GM23338 (cell line): ENCODE results near the gene GTPBP1. TPM values are rescaled to one million over a fixed set of nuclear protein-coding genes. Genes with fewer than 3 reads are reported as not detected.

Experiments
- ATAC-seq: fragments of 200-7000 bp; cut with Tn5 transposase; 3 replicates; pipeline ENCODE4 v1.9.1; 2020
- DNase-seq: peaks from one replicate; pipeline ENCODE4 v3.0.0-alpha.2; 2015; ENCODE audit warnings: low spot score
- H2AFZ ChIP-seq: fragments of 200-600 bp; sonication (generic); 2 replicates; pipeline ENCODE4 v1.8.0; 2016; ENCODE audit warnings: antibody characterized with exemption, mild to moderate bottlenecking, moderate library complexity
- H3F3A ChIP-seq: fragments of 200-600 bp; sonication (generic); replicated peaks from 2 replicates; pipeline ENCODE4 v1.8.0; 2017; ENCODE audit warnings: antibody characterized with exemption, mixed run types, low read depth
- H3K27ac ChIP-seq: fragments of 200-600 bp; sonication (generic); 2 replicates; pipeline ENCODE4 v1.6.1; 2016; ENCODE audit warnings: low read depth
- H3K27me3 ChIP-seq: fragments of 200-600 bp; sonication (generic); 2 replicates; pipeline ENCODE4 v1.8.0; 2016; ENCODE audit warnings: mild to moderate bottlenecking, mixed run types, moderate library complexity; ENCODE audit not compliant: insufficient read depth
- H3K36me3 ChIP-seq: fragments of 200-600 bp; sonication (generic); 2 replicates; pipeline ENCODE4 v1.8.0; 2016; ENCODE audit warnings: mild to moderate bottlenecking; ENCODE audit not compliant: insufficient read depth
- H3K4me1 ChIP-seq: fragments of 200-600 bp; sonication (generic); 2 replicates; pipeline ENCODE4 v1.8.0; 2016; ENCODE audit warnings: mild to moderate bottlenecking, moderate library complexity; ENCODE audit not compliant: insufficient read depth
- H3K4me2 ChIP-seq: fragments of 200-600 bp; sonication (generic); 2 replicates; pipeline ENCODE4 v1.7.1; 2017; ENCODE audit warnings: mixed run types
- H3K4me3 ChIP-seq: fragments of 200-600 bp; sonication (generic); 2 replicates; pipeline ENCODE4 v1.6.1; 2016; ENCODE audit warnings: mixed run types
- H3K79me2 ChIP-seq: fragments of 200-600 bp; sonication (generic); replicated peaks from 2 replicates; pipeline ENCODE4 v1.8.0; 2017; ENCODE audit warnings: mild to moderate bottlenecking; ENCODE audit not compliant: insufficient read depth
- H3K9me2 ChIP-seq: fragments of 200-600 bp; sonication (generic); 2 replicates; pipeline ENCODE4 v1.8.0; 2017; ENCODE audit not compliant: insufficient read depth
- H4K20me1 ChIP-seq: fragments of 200-600 bp; sonication (generic); replicated peaks from 2 replicates; pipeline ENCODE4 v1.8.0; 2017; ENCODE audit warnings: mild to moderate bottlenecking; ENCODE audit not compliant: insufficient read depth
- H3K27ac Mint-ChIP-seq: 2 replicates; pipeline ENCODE4 v1.8.0; 2020; ENCODE audit warnings: inconsistent platforms, mild to moderate bottlenecking, moderate library complexity, mixed read lengths
- H3K27me3 Mint-ChIP-seq: 3 replicates; pipeline ENCODE4 v1.8.0; 2022; ENCODE audit warnings: low read depth, mild to moderate bottlenecking, moderate library complexity, mixed read lengths, inconsistent platforms; ENCODE audit not compliant: insufficient read depth, poor library complexity
- H3K36me3 Mint-ChIP-seq: 3 replicates; pipeline ENCODE4 v1.8.0; 2021; ENCODE audit warnings: low read depth, mild to moderate bottlenecking, inconsistent platforms, moderate library complexity, mixed read lengths
- H3K4me1 Mint-ChIP-seq: 3 replicates; pipeline ENCODE4 v1.8.0; 2020; ENCODE audit warnings: mild to moderate bottlenecking, inconsistent platforms, mixed read lengths
- H3K4me3 Mint-ChIP-seq: 3 replicates; pipeline ENCODE4 v1.8.0; 2021; ENCODE audit warnings: moderate library complexity, mild to moderate bottlenecking, inconsistent platforms, mixed read lengths
- H3K9me3 Mint-ChIP-seq: 3 replicates; pipeline ENCODE4 v1.8.0; 2020; ENCODE audit warnings: moderate library complexity, mild to moderate bottlenecking, inconsistent platforms, mixed read lengths
- CREB1 ChIP-seq: fragments of 250-450 bp; sonication (Bioruptor Pico); IDR thresholded peaks from 2 replicates; pipeline ENCODE4 v1.5.0; 2020; ENCODE audit warnings: low read depth, mild to moderate bottlenecking, moderate library complexity
- EZH2 ChIP-seq: fragments of 200-600 bp; sonication (generic); IDR thresholded peaks from one replicate; pipeline ENCODE4 v1.8.0; 2017; ENCODE audit warnings: antibody characterized with exemption, mild to moderate bottlenecking, low read depth; ENCODE audit not compliant: unreplicated experiment
- EZH2phosphoT487 ChIP-seq: fragments of 200-600 bp; sonication (generic); IDR thresholded peaks from one replicate; pipeline ENCODE4 v1.8.1; 2018; ENCODE audit warnings: antibody characterized with exemption; ENCODE audit not compliant: unreplicated experiment
- JUNB ChIP-seq: IDR thresholded peaks from one replicate; pipeline ENCODE4 v1.6.1; 2016; ENCODE audit warnings: antibody characterized with exemption; ENCODE audit not compliant: unreplicated experiment
- NANOG ChIP-seq: IDR thresholded peaks from 2 replicates; pipeline ENCODE4 v1.6.1; 2016; ENCODE audit warnings: antibody characterized with exemption, borderline replicate concordance
- POLR2AphosphoS5 ChIP-seq: IDR thresholded peaks from 2 replicates; pipeline ENCODE4 v1.6.1; 2016; ENCODE audit warnings: antibody characterized with exemption, low read depth
- STAT1 ChIP-seq: IDR thresholded peaks from one replicate; pipeline ENCODE4 v1.6.1; 2016; ENCODE audit warnings: antibody characterized with exemption; ENCODE audit not compliant: unreplicated experiment
- ZNF114 ChIP-seq: fragments of 250-450 bp; sonication (Bioruptor Pico); IDR thresholded peaks from 2 replicates; pipeline ENCODE4 v1.5.0; 2020; ENCODE audit warnings: mild to moderate bottlenecking, moderate library complexity
- ZNF331 ChIP-seq: fragments of 250-450 bp; sonication (Bioruptor Pico); IDR thresholded peaks from 2 replicates; pipeline ENCODE4 v1.5.0; 2020; ENCODE audit warnings: low read depth, mild to moderate bottlenecking, moderate library complexity
- polyA plus RNA-seq: library from polyadenylated mRNA; unstranded; fragments of >200 nt; fragmentation: Nextera tagmentation; extraction: Ambion mirVana; gene quantifications from 2 replicates; pipeline ENCODE4 v1.2.1, GENCODE V29; 2016
- total RNA-seq: library from RNA; depleted of rRNA; stranded (reverse); fragments of >200 nt; shearing (Covaris generic); gene quantifications from 2 replicates; pipeline ENCODE4 v1.2.3, GENCODE V29; 2014
- TF ChIP-seq, protein P1 (sequence below): IDR thresholded peaks from 2 replicates; pipeline ENCODE4 v1.6.1; 2016; ENCODE audit warnings: antibody characterized with exemption
- TF ChIP-seq, protein P2 (sequence below), 2 experiments: fragments of 200-600 bp in 1 of 2; sonication (generic) in 1 of 2; conservative IDR thresholded peaks; 2 replicates each; pipeline versions ENCODE4 v1.5.1 to v1.6.1; 2016 to 2017; ENCODE audit warnings: antibody characterized with exemption in 2 of 2, low read depth in 2 of 2, mild to moderate bottlenecking in 2 of 2, moderate library complexity in 1 of 2
- TF ChIP-seq, protein P3 (sequence below): fragments of 250-450 bp; sonication (Bioruptor Pico); IDR thresholded peaks from 2 replicates; pipeline ENCODE4 v1.5.0; 2020; ENCODE audit warnings: mild to moderate bottlenecking, moderate library complexity
- TF ChIP-seq, protein P4 (sequence below): IDR thresholded peaks from one replicate; pipeline ENCODE4 v1.6.1; 2018; ENCODE audit warnings: antibody characterized with exemption; ENCODE audit not compliant: unreplicated experiment

The GTPBP1 gene
- total and polyA plus RNA-seq, 2 experiments from 2014 or later: 27.2 to 88.4 TPM

DNA sequence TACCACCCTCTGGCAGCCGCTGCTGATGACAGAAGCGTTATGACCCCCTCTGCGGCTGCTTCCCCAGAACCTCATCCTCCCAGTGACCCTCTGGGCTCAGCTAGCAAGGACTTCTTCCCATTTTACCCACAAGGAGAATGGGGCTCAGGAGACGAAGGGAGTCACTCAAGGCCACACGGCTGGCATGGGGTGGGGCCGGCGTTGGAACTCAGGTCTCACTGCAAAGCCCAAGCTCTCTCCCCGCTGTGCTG is 66.8 kb downstream of the GTPBP1 start:
- Histone ChIP-seq H2AFZ (no peak overlapping the region), H4K20me1 (no peaks in the 10 kb centered on the region), H3K4me2 (no peak overlapping the region), H3K27ac (no peak overlapping the region), H3K36me3 (no peaks in the 10 kb centered on the region), H3K4me1 (no peaks in the 10 kb centered on the region), H3K9me2 (no peaks in the 10 kb centered on the region), H3K27me3 (no peaks in the 10 kb centered on the region), H3F3A (no peaks in the 10 kb centered on the region), H3K79me2 (no peaks in the 10 kb centered on the region), H3K4me3 (no peak overlapping the region)
- Mint-ChIP-seq H3K4me1 (peaks cover 7% of the 10 kb centered on the region; the same call in 2 of the 3 replicates), H3K27me3 (peaks cover 16% of the 10 kb centered on the region), H3K4me3 (no peak overlapping the region), H3K36me3 (no peaks in the 10 kb centered on the region), H3K9me3 (no peaks in the 10 kb centered on the region; the same call in 2 of the 3 replicates), H3K27ac (no peak overlapping the region)
- ATAC-seq (no peak), DNase-seq (no peak)
- no peak for TF ChIP-seq ZNF331 (CRISPR knock-in tag)
- no peak for TF ChIP-seq JUNB
- TF ChIP-seq, protein P1, sequence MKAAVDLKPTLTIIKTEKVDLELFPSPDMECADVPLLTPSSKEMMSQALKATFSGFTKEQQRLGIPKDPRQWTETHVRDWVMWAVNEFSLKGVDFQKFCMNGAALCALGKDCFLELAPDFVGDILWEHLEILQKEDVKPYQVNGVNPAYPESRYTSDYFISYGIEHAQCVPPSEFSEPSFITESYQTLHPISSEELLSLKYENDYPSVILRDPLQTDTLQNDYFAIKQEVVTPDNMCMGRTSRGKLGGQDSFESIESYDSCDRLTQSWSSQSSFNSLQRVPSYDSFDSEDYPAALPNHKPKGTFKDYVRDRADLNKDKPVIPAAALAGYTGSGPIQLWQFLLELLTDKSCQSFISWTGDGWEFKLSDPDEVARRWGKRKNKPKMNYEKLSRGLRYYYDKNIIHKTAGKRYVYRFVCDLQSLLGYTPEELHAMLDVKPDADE: no peak
- TF ChIP-seq EZH2phosphoT487: no peak
- TF ChIP-seq, protein P2, sequence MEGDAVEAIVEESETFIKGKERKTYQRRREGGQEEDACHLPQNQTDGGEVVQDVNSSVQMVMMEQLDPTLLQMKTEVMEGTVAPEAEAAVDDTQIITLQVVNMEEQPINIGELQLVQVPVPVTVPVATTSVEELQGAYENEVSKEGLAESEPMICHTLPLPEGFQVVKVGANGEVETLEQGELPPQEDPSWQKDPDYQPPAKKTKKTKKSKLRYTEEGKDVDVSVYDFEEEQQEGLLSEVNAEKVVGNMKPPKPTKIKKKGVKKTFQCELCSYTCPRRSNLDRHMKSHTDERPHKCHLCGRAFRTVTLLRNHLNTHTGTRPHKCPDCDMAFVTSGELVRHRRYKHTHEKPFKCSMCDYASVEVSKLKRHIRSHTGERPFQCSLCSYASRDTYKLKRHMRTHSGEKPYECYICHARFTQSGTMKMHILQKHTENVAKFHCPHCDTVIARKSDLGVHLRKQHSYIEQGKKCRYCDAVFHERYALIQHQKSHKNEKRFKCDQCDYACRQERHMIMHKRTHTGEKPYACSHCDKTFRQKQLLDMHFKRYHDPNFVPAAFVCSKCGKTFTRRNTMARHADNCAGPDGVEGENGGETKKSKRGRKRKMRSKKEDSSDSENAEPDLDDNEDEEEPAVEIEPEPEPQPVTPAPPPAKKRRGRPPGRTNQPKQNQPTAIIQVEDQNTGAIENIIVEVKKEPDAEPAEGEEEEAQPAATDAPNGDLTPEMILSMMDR (conservative IDR thresholded peaks at IDR 0.05; ENCODE audit: low read depth in 2 of 2): no peak
- no peak for TF ChIP-seq EZH2
- TF ChIP-seq STAT1: no peak
- TF ChIP-seq, protein P3, sequence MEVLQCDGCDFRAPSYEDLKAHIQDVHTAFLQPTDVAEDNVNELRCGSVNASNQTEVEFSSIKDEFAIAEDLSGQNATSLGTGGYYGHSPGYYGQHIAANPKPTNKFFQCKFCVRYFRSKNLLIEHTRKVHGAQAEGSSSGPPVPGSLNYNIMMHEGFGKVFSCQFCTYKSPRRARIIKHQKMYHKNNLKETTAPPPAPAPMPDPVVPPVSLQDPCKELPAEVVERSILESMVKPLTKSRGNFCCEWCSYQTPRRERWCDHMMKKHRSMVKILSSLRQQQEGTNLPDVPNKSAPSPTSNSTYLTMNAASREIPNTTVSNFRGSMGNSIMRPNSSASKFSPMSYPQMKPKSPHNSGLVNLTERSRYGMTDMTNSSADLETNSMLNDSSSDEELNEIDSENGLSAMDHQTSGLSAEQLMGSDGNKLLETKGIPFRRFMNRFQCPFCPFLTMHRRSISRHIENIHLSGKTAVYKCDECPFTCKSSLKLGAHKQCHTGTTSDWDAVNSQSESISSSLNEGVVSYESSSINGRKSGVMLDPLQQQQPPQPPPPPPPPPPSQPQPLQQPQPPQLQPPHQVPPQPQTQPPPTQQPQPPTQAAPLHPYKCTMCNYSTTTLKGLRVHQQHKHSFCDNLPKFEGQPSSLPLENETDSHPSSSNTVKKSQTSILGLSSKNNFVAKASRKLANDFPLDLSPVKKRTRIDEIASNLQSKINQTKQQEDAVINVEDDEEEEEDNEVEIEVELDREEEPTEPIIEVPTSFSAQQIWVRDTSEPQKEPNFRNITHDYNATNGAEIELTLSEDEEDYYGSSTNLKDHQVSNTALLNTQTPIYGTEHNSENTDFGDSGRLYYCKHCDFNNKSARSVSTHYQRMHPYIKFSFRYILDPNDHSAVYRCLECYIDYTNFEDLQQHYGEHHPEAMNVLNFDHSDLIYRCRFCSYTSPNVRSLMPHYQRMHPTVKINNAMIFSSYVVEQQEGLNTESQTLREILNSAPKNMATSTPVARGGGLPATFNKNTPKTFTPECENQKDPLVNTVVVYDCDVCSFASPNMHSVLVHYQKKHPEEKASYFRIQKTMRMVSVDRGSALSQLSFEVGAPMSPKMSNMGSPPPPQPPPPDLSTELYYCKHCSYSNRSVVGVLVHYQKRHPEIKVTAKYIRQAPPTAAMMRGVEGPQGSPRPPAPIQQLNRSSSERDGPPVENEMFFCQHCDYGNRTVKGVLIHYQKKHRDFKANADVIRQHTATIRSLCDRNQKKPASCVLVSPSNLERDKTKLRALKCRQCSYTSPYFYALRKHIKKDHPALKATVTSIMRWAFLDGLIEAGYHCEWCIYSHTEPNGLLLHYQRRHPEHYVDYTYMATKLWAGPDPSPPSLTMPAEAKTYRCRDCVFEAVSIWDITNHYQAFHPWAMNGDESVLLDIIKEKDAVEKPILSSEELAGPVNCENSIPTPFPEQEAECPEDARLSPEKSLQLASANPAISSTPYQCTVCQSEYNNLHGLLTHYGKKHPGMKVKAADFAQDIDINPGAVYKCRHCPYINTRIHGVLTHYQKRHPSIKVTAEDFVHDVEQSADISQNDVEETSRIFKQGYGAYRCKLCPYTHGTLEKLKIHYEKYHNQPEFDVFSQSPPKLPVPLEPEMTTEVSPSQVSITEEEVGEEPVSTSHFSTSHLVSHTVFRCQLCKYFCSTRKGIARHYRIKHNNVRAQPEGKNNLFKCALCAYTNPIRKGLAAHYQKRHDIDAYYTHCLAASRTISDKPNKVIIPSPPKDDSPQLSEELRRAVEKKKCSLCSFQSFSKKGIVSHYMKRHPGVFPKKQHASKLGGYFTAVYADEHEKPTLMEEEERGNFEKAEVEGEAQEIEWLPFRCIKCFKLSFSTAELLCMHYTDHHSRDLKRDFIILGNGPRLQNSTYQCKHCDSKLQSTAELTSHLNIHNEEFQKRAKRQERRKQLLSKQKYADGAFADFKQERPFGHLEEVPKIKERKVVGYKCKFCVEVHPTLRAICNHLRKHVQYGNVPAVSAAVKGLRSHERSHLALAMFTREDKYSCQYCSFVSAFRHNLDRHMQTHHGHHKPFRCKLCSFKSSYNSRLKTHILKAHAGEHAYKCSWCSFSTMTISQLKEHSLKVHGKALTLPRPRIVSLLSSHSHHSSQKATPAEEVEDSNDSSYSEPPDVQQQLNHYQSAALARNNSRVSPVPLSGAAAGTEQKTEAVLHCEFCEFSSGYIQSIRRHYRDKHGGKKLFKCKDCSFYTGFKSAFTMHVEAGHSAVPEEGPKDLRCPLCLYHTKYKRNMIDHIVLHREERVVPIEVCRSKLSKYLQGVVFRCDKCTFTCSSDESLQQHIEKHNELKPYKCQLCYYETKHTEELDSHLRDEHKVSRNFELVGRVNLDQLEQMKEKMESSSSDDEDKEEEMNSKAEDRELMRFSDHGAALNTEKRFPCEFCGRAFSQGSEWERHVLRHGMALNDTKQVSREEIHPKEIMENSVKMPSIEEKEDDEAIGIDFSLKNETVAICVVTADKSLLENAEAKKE (CRISPR knock-in tag): no peak
- no peak for TF ChIP-seq NANOG
- TF ChIP-seq CREB1 (CRISPR knock-in tag): no peak
- TF ChIP-seq, protein P4, sequence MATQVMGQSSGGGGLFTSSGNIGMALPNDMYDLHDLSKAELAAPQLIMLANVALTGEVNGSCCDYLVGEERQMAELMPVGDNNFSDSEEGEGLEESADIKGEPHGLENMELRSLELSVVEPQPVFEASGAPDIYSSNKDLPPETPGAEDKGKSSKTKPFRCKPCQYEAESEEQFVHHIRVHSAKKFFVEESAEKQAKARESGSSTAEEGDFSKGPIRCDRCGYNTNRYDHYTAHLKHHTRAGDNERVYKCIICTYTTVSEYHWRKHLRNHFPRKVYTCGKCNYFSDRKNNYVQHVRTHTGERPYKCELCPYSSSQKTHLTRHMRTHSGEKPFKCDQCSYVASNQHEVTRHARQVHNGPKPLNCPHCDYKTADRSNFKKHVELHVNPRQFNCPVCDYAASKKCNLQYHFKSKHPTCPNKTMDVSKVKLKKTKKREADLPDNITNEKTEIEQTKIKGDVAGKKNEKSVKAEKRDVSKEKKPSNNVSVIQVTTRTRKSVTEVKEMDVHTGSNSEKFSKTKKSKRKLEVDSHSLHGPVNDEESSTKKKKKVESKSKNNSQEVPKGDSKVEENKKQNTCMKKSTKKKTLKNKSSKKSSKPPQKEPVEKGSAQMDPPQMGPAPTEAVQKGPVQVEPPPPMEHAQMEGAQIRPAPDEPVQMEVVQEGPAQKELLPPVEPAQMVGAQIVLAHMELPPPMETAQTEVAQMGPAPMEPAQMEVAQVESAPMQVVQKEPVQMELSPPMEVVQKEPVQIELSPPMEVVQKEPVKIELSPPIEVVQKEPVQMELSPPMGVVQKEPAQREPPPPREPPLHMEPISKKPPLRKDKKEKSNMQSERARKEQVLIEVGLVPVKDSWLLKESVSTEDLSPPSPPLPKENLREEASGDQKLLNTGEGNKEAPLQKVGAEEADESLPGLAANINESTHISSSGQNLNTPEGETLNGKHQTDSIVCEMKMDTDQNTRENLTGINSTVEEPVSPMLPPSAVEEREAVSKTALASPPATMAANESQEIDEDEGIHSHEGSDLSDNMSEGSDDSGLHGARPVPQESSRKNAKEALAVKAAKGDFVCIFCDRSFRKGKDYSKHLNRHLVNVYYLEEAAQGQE: no peak
- TF ChIP-seq POLR2AphosphoS5: no peak
- TF ChIP-seq ZNF114 (CRISPR knock-in tag): no peak
